Breast epithelium (tissue), 3 donors: ENCODE data around the gene CXXC5.

Experiments
- POLR2A ChIP-seq: fragments of 450-650 bp; IDR thresholded peaks from one replicate; pipeline ENCODE4 v1.6.1; 2016; ENCODE audit warnings: antibody characterized with exemption, mild to moderate bottlenecking, moderate library complexity
- POLR2AphosphoS5 ChIP-seq, 3 donors: sonication (generic); formaldehyde crosslinking; IDR thresholded peaks; one replicate each; pipeline ENCODE4 v1.6.1; 2017; ENCODE audit warnings: antibody characterized with exemption in 3 of 3
- TF ChIP-seq, protein P1 (sequence below), 3 donors: fragments of 450-650 bp; IDR thresholded peaks; one replicate each; pipeline ENCODE4 v1.5.1; 2016 to 2017; ENCODE audit warnings: antibody characterized with exemption in 3 of 3, mild to moderate bottlenecking in 3 of 3, moderate library complexity in 3 of 3

DNA sequence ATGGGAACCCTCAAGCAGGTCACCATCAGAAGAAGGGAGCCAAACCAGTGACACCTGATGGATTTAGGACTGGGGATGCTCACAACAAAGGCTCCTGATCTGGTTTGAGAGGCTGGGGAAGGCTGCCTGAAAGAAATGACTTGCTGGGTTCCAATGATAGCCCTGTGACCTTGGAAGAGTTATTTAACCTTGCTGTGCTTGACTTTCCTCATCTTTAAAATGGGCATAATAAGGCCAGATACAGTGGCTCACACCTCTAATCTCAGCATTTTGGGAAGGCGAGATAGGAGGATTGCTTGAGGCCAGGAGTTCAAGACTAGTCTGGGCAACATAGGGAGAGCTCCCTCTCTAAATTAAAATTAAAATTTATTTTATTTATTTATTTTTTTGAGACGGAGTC, 83.9 kb downstream of the CXXC5 start:
- TF ChIP-seq POLR2A = no peak
- TF ChIP-seq, protein P1, sequence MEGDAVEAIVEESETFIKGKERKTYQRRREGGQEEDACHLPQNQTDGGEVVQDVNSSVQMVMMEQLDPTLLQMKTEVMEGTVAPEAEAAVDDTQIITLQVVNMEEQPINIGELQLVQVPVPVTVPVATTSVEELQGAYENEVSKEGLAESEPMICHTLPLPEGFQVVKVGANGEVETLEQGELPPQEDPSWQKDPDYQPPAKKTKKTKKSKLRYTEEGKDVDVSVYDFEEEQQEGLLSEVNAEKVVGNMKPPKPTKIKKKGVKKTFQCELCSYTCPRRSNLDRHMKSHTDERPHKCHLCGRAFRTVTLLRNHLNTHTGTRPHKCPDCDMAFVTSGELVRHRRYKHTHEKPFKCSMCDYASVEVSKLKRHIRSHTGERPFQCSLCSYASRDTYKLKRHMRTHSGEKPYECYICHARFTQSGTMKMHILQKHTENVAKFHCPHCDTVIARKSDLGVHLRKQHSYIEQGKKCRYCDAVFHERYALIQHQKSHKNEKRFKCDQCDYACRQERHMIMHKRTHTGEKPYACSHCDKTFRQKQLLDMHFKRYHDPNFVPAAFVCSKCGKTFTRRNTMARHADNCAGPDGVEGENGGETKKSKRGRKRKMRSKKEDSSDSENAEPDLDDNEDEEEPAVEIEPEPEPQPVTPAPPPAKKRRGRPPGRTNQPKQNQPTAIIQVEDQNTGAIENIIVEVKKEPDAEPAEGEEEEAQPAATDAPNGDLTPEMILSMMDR (IDR thresholded peaks at IDR 0.05) = no peak
- no peak for TF ChIP-seq POLR2AphosphoS5 (IDR thresholded peaks at IDR 0.05)
